Stimulated activated CD8-positive, alpha-beta memory T cell treated with anti-CD3 and anti-CD28 coated beads, Interleukin-4, amount 100 ng/mL, for 48 hours (primary cell): ENCODE results near the gene GOLGA8S.
"Not testable (repeated sequence)": the region's sequence is repeated elsewhere in the genome, so short reads cannot be mapped to it uniquely, and the experiment has no call there.

Experiments used
- DNase-seq: peaks from one replicate; pipeline ENCODE4 v3.0.0-alpha.2; 2020

Gene GOLGA8S

GRCh38 chr15:23398357-23398756 is 43.8 kb downstream of the GOLGA8S start:
- DNase-seq: not testable (repeated sequence)

- DNase-seq: not testable (repeated sequence)
Observed at GRCh38 chr15:23399207-23399606, 44.7 kb downstream of the GOLGA8S start.

GRCh38 chr15:23401627-23402026 is 47.1 kb downstream of the GOLGA8S start:
- no peak for DNase-seq

GRCh38 chr15:23402140-23402539 is 47.6 kb downstream of the GOLGA8S start:
- DNase-seq: no peak

GRCh38 chr15:23402544-23402943 is 48.0 kb downstream of the GOLGA8S start:
- DNase-seq: no peak

GRCh38 chr15:23403550-23403949 is 49.0 kb downstream of the GOLGA8S start:
- DNase-seq: no peak

GRCh38 chr15:23411841-23412240 is 57.3 kb downstream of the GOLGA8S start:
- no peak for DNase-seq

GRCh38 chr15:23412881-23413600 is 58.5 kb downstream of the GOLGA8S start:
- not testable (repeated sequence) for DNase-seq
